AG09309 (cell line): ENCODE measurements around the gene KCTD4.

Experiments used
- DNase-seq: peaks from one replicate; pipeline ENCODE4 v3.0.0-alpha.2; 2010; ENCODE audit warnings: low read depth
- H3K4me3 ChIP-seq: 2 replicates; pipeline ENCODE4 v1.5.1; 2011; ENCODE audit warnings: mild to moderate bottlenecking, low read depth, low read length, moderate library complexity; ENCODE audit not compliant: control insufficient read depth
- TF ChIP-seq, protein P1 (sequence below): IDR thresholded peaks from 2 replicates; pipeline ENCODE4 v1.5.1; 2011; ENCODE audit warnings: mild to moderate bottlenecking, low read depth, low read length, inconsistent platforms; ENCODE audit not compliant: insufficient read depth, control insufficient read depth; ENCODE audit errors: missing control alignments

The KCTD4 gene

DNA sequence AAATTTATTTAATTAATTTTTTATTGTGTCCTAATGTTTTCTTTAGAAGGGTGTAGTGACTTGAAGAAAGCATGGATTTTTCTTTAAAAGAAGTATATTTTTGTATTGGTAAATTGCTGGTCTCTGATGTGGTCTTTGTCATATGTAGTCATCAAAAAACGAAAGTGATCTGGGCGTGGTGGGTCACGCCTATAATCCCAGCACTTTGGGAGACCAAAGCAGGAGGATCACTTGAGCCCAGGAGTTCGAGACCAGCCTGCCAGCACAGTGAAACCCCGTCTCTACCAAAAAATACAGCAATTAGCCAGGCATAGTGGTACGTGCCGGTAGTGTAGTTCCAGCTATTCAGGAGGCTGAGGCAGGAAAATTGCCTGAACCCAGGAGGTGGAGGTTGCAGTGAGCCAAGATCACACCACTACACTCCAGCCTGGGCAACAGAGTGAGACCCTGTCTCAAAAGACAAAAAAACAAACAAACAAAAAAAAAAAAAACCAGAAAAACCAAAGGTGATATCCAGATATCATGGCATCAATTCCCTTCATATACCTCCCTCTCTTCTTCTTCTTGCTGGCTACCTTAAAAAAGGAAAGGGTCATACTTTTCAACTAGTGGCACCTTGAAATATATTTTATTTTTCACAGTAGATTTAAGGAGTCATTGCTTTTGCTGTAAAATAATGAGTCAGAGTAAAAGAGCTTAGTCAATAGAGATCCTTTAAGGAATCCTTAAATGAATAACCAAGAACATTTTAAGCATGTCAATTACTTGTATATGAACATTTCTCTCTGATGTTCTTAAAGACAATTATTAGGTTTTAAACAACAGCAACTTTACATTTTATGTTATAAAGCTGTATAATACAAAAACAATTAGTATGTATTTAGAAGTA, 19.9 kb downstream of the KCTD4 start:
- TF ChIP-seq, protein P1, sequence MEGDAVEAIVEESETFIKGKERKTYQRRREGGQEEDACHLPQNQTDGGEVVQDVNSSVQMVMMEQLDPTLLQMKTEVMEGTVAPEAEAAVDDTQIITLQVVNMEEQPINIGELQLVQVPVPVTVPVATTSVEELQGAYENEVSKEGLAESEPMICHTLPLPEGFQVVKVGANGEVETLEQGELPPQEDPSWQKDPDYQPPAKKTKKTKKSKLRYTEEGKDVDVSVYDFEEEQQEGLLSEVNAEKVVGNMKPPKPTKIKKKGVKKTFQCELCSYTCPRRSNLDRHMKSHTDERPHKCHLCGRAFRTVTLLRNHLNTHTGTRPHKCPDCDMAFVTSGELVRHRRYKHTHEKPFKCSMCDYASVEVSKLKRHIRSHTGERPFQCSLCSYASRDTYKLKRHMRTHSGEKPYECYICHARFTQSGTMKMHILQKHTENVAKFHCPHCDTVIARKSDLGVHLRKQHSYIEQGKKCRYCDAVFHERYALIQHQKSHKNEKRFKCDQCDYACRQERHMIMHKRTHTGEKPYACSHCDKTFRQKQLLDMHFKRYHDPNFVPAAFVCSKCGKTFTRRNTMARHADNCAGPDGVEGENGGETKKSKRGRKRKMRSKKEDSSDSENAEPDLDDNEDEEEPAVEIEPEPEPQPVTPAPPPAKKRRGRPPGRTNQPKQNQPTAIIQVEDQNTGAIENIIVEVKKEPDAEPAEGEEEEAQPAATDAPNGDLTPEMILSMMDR, result no peak
- H3K4me3 ChIP-seq, result no peak overlapping the region
- no peak for DNase-seq

- DNase-seq, result no peak
- TF ChIP-seq, protein P1, result no peak
- no peak overlapping the region for H3K4me3 ChIP-seq
These were observed 20.5 kb downstream of the KCTD4 start for GRCh38 chr13:45180303-45180702.

DNA sequence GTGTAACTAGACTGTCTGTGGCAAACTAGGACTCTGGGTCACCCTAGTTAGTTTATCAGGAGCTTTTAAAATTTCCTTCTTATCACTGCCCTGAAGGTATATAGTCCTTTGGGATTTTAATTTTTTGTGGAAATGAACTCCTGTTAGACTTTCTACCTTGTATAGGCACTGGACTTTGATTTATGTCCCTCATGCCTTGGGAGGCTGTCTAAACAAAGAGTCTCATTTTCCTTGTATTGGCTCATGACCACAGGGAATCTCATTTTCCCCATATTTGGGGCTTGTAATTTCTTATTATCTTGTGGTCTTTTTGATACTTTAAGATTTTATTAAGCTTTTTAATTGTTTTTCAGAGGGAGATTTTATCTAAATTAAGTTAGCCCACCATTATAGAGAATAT, 21.4 kb downstream of the KCTD4 start:
- no peak overlapping the region for H3K4me3 ChIP-seq
- DNase-seq, result no peak
- TF ChIP-seq, protein P1, result no peak

GRCh38 chr13:45178349-45179162, 22.3 kb downstream of the KCTD4 start:
- H3K4me3 ChIP-seq, result no peak overlapping the region
- TF ChIP-seq, protein P1, result no peak
- no peak for DNase-seq

GRCh38 chr13:45174478-45174877, 26.4 kb downstream of the KCTD4 start:
- TF ChIP-seq, protein P1, result no peak
- H3K4me3 ChIP-seq, result no peak overlapping the region
- no peak for DNase-seq

GRCh38 chr13:45168555-45168930, 32.3 kb downstream of the KCTD4 start:
- TF ChIP-seq, protein P1, result no peak
- no peak for DNase-seq
- no peak overlapping the region for H3K4me3 ChIP-seq
